Lung microvascular endothelial cell (primary cell): Measurements from ENCODE around the gene SMCO1. TPM values are rescaled to one million over a fixed set of nuclear protein-coding genes. Genes with fewer than 3 reads are reported as not detected.
"Not testable (repeated sequence)": the region's sequence is repeated elsewhere in the genome, so short reads cannot be mapped to it uniquely, and the experiment has no call there.

Source experiments
- DNase-seq, 2 donors: peaks; one replicate each; pipeline versions ENCODE4 v3.0.0 to v3.0.0-alpha.2; 2010; ENCODE audit warnings: low read depth in 2 of 2
- total RNA-seq: library from RNA; depleted of rRNA; stranded (reverse); fragments of >200 nt; gene quantifications from 2 replicates; pipeline ENCODE4 v1.2.1, GENCODE V29; 2014

SMCO1 gene
- total RNA-seq, 1 donor from 2014 or later: not detected

- DNase-seq: not testable (repeated sequence)
Measured at GRCh38 chr3:196521291-196521690, 6.1 kb upstream of the SMCO1 start.

DNA sequence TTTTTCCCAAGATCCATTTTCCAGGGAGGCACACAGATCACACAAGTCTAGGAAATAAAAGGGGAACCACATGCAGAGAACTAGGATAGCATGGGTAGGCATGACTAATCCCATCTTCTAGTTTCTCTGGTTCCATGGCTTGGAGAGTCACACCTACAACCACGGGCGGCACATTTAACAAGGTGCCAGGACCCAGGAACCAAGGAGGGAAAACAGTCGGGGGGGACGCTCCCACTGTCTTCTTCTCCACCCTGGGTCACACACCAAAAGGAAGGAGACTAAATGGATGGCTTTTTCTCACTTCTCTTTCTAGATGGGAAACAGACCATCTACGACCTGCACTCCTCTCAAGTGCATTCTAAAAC, 4.6 kb upstream of the SMCO1 start:
- DNase-seq: no peak

DNA sequence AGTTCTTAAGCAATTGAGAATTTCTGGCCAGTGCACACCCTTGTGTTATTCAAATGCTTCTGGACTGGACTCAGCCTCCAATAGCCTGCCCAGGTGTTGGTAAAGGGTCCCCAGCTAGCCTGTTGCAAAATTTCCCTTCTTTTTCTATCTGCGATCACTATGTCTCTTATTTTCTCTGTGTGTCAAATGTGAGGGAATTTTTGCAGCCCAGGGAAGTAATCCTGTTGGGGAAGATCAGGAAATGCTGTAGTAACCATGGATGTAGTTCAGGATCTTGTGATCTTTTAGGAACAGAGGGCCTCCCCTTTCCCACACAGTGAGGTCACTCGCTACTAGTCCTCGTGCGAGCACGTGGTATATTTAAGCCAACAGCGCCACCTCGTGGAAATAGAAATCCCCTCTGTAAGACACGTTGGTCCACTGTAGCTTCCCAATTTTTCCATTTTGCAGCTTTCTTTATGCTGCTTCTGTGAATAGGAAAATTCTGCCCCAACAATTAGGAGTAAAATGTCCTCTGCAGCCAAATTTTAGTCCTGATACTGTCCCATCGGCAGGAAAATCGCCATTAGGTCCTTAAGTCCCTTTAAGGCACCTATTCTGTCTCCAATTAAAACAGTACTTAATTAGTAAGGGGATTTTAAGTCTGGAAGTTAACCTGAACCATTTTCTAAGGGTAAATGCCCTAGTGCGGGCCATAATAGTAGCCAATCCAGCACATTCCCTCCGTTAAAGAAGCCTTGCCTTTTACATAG, 4.0 kb upstream of the SMCO1 start:
- DNase-seq: peak; percentile 83 to 85

- no peak for DNase-seq
Measured at GRCh38 chr3:196517919-196518318, 2.8 kb upstream of the SMCO1 start.

- no peak for DNase-seq
Measured at GRCh38 chr3:196517162-196517800, 2.1 kb upstream of the SMCO1 start.

DNA sequence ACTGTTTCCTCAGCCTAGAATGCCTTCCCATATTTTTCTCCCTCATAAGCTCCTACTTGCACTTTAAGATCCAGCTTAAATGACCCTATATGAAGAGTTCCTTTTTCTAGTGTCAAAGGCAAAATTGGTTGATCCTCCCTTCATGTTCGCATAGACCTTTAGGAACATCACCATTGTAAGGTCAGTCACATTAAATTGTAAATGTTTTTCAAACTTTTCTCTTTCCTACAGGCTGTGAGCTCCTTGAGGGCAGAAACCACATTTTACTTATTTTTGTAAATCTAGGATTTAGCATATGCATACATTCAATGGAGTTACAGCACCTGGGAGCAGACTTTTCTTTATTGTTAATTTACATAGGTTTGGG, 813 bp downstream of the SMCO1 start:
- no peak for DNase-seq

DNA sequence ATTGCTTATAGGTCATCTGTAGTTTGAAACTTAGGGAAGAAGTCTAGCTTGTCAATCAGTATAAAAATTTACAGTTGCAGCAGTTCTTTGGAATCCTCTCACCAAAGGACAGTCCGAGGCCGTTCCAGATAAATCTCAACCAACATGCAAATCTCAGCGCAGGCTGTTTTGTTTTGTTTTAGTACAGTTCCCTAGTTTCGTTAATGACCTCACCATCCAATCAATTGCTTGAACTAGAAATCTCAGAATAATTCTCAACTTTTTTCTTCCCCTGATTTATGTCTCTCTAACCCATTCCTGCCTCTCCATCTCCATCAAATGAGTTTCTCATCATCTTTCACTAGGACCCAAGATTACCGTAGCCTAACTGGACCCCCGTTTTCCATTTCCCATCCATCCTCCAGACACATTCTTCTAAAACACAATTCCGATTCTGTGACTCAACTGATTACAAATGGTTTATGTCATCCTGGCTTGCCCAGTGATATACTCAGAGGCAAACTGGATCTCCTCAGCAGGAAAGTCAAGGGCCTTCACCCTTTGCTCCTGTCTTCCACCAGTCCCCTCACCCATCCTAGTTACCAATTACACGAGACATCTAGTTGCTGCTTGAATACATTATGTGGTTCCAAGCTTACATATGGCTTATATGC, 1.3 kb downstream of the SMCO1 start:
- DNase-seq: peak in 1 of 2 donors; percentile 60

GRCh38 chr3:196511646-196512425, 3.3 kb downstream of the SMCO1 start:
- DNase-seq: not testable (repeated sequence)

GRCh38 chr3:196511108-196511507, 4.0 kb downstream of the SMCO1 start:
- not testable (repeated sequence) for DNase-seq

DNA sequence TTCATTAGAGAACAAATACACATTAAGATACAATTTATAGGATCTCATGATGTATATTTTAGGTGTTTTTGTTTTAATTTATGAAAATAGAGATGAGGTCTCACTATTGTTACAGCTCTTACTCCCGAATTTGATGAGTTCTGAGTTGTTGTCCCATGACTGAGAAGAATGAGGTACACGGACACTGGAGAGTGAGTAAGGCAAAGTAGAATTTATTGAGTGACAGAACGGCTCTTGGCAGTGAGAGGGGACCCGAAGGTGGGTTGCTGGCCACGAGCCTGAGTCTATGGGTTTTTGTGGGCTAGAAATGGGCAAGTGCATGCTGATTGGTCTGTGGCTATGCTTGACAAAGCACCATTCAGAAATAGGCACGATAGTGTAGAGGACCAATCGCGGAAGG, 8.5 kb downstream of the SMCO1 start:
- no peak for DNase-seq

DNA sequence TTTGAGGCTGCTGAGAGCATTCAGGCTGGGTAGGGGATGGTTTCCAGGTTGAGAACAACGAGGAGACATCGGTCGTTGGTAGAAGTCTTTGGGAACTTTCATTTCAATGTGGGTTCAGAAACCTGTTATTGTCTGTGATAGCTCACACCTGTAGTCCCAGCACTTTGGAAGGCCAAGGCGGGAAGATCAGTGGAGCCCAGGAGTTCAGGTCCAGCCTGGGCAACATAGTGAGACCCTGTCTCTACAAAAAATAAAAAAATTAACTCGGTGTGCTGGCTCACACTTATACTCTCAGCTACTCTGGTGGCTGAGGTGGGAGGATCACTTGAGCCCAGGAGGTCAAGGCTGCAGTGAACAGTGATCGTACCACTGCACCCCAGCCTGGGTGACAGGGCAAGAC, 10.6 kb downstream of the SMCO1 start:
- DNase-seq: no peak

DNA sequence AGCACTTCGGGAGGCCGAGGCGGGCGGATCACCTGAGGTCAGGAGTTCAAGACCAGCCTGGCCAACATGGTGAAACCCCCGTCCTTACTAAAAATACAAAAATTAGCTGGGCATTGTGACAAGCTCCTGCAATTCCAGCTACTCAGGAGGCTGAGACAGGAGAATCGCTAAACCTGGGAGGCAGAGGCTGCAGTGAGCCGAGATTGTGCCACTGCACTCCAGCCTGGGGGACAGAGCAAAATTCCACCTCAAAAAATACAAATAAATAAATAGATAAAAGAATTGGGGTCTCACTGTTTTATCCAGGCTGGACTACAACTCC, 11.1 kb downstream of the SMCO1 start:
- DNase-seq: not testable (repeated sequence)

DNA sequence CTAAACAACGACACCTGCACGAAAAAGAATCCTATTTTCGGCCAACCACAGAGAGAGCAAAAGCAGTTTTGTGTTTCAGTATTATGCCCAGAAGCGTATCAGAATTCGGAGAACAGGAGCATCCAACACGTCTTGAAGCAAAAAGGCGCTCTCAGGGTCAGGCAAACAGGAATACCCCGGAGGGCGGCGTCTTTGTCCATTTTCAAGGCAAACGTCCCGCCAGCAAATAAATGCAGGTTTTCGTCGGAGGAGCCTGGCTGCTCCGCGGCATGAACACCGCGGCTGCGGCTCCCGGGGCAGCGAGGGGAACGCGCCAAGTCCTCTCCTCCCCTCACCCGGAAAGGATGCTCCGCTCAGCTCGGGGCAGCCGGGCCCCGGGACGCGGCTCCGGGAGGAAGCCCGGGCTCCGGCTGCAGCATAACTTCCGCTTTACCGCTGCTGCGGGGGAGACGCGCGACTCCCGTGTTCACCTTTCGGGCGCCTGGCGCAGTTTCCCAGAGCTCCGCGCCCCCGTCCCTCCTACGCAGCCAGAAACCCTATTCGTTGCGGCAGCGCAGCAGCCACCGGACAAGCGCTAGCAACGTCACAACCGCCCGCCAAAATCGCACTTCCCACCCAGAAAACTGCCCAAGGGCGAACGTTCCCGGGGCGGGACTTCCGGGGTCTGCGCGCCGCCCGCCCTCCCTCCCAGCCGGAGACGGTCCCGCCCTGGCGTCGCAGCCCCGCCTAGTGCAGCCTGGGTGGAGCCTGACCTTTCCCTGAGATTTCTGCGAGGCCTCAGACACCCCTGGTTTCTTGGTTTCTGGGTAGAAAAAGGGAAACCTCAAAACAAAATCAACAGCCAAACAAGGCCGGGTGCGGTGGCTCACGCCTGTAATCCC, 11.7 kb downstream of the SMCO1 start, which contains the start of gene RNF168:
Gene RNF168 (minus strand): TSS at position 573 of the 881 bp plus-strand sequence. CDS start 595 bp downstream, outside the sequence.
- DNase-seq: peak; percentile 91 to 94

DNA sequence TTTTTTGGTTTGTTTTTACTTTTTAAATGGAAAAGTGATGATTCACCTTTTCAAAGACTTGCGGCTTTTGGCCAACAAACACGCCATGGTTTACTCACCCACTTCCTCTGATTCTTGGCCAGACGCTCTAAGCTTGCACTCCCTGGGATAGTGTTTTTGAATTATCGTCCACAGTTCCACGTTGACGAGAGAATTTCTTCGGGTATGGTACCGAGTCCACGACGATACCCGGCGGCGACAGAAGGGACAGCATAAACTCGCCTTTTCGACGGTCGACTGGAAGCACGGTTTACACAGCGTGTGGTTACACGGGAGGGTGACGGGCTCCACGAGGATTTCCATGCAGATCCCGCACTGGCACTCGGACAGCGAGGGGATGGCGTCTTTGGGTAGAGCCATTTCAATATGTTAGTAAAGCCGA, 12.4 kb downstream of the SMCO1 start:
- peak; percentile 89 to 94 for DNase-seq

- peak; percentile 41 for DNase-seq
Measured at GRCh38 chr3:196501316-196502044, 13.7 kb downstream of the SMCO1 start.

DNA sequence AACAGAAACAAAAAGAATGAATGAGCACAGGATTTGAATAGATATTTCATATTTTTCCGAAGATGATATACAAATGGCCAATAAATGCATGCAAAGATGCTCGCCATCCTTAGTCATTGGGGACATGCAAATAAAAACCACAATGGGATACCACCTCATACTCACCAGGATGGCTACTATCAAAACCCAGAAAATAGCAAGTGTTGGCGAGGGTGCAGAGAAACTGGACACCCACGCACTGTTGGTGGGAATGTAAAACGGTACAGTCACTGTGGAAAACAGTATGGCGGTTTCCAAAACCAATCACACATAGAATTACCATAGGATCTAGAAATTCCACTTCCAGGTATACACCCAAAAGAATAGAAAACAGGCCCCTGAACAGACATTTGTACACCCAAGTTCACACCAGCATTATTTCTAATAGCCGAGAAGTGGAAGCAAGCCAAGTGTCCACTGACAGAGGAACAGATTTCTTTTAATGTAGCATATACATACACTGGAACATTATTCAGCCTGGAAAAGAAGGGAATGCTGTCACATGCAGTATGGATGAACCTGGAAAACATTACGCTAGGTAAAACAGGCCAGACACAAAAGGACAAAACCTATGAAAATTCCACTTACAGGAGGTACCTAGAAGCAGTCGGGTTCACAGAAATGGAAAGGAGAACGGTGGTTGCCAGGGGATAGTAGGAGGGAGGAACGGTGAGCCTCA, 15.2 kb downstream of the SMCO1 start:
- DNase-seq: no peak

DNA sequence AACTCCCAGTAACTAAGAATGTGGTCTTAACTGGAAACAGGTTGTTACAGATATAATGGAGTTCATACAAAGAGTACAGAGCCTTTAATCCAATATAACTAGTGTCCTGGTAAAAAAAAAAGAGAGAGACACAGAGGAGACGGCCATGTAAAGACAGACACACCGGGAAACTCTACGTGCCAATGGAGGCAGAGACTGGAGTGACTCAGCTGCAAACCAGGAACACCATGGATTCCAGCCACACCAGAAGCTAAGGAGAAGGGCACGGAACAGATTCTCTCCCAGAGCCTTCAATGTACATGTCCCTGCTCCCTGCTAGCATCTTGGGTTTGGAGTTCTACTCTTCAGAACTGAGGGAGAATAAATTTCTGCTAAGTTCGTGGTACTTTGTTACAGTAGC, 16.1 kb downstream of the SMCO1 start:
- DNase-seq: peak; percentile 45 to 78

DNA sequence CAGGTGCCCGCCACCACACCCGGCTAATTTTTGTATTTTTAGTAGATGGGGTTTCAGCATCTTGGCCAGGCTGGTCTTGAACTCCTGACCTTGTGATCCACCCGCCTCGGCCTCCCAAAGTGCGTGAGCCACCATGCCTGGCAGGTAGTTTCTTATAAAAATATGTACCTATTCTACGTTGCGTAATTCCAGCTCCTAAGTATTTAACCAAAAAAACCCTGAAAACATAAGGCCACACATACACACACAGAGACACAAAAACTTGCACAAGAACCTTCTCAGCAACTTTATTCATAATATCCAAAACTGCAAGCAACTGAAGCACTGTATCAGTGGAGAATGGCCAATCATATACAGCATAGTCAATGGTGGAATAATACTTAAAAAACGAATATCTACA, 16.8 kb downstream of the SMCO1 start:
- no peak for DNase-seq

GRCh38 chr3:196496183-196496582, 19.0 kb downstream of the SMCO1 start:
- no peak for DNase-seq

- no peak for DNase-seq
Measured at GRCh38 chr3:196493292-196493691, 21.9 kb downstream of the SMCO1 start.
